ENCODE results near the gene UNC5B.

UNC5B gene

DNA sequence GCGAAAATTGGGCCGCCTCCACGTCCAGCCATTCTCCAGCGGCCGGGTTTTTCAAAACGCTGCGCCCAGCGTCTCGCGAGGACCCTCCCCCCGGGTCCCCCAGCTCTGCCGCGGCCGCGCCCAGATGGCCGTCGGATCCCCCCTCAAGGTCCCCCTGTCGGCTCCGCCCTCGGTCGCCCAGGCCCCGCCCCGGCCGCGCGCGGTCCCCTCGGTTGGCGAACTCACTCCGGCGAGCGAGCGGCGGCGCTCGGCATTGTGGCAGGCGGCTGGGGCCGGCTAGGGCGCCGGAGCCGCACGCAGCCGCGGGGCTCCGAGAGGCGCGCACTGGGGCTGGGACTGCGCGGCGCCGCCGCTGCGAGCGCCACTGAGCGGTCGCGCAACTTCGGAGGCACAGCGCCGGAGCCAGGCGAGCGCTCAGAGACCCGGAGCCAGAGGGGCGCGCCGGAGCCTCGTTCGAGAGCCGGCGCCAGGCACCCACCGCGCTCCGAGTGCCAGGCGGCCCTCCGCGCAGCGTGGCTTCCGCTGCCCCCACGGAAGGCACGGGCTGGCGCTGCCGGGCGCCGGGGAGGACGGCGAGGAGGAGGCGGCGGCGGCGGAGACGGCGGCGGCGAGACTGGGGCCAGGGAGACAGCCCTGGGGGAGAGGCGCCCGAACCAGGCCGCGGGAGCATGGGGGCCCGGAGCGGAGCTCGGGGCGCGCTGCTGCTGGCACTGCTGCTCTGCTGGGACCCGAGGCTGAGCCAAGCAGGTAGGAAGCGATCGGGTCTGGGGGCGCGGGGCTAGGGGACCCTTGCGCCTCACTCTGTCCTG, at the start of gene UNC5B:
UNC5B (plus strand) TSS at position 253 of the 809 bp plus-strand sequence; CDS start at position 669, 416 bp downstream.
- Mint-ChIP-seq H3K36me3 (no peaks in the 10 kb centered on the region), H3K27ac (no peak within 1 kb of the TSS), H3K4me1 (peaks cover 5 to 28% of the 10 kb centered on the region in 2 donors), H3K27me3 (peaks cover 65 to 88% of the 10 kb centered on the region in 2 donors), H3K9me3 (no peaks in the 10 kb centered on the region), H3K4me3 (peak within 1 kb of the TSS; percentile 44 to 72)
- ATAC-seq (replicated peaks) (peak; percentile 76 to 77), DNase-seq (peak; percentile 41)

DNA sequence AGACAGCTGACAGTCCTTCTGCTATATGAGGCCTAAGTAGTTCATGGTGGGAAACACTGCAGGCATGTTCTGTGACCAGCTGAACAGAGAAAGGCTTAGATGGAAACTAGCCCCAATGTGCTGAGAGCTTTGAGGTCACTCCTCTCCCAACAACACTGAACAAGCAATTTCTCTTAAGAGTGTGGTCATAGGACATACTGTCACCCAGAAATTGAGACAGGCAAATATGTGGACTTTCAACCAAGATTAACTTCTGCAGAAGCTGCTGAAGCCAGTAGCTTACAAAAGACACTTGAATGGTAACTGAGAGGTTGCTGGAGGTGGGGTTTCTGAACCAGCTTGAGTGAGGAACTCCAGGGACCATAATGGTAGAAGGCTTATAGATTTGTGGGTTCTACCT, 38.9 kb upstream of the UNC5B start:
- Mint-ChIP-seq H3K27me3 (peaks cover 0 to 4% of the 10 kb centered on the region in 2 donors), H3K9me3 (no peaks in the 10 kb centered on the region), H3K27ac (no peak overlapping the region), H3K4me3 (no peak overlapping the region), H3K4me1 (no peaks in the 10 kb centered on the region), H3K36me3 (no peaks in the 10 kb centered on the region)
- no peak for ATAC-seq (replicated peaks)
- no peak for DNase-seq

DNA sequence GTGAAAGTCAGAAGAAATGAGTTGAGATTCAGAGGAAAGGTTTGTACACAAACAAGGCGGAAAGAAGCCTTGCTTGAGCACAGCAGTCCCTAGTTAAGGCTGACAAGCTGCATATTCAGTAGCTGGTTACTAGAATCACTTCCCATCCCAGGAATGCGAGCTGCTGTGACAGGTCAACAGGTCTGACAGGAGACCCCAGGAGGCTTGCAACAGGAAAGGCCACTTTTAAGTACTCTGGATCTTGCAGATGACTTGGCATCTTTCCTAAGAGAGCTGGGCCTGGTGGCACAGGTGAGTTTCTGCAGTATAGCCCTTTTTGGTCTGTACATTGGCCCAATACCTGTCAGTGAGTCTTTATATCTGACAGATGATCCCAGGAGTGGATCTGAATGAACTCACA, 35.7 kb upstream of the UNC5B start:
- H3K36me3 Mint-ChIP-seq = no peaks in the 10 kb centered on the region
- H3K27ac Mint-ChIP-seq = no peak overlapping the region
- H3K9me3 Mint-ChIP-seq = no peaks in the 10 kb centered on the region
- peaks cover 5 to 8% of the 10 kb centered on the region in 2 donors for H3K27me3 Mint-ChIP-seq
- H3K4me1 Mint-ChIP-seq = no peaks in the 10 kb centered on the region
- DNase-seq = no peak
- ATAC-seq (replicated peaks) = no peak
- no peak overlapping the region for H3K4me3 Mint-ChIP-seq

DNA sequence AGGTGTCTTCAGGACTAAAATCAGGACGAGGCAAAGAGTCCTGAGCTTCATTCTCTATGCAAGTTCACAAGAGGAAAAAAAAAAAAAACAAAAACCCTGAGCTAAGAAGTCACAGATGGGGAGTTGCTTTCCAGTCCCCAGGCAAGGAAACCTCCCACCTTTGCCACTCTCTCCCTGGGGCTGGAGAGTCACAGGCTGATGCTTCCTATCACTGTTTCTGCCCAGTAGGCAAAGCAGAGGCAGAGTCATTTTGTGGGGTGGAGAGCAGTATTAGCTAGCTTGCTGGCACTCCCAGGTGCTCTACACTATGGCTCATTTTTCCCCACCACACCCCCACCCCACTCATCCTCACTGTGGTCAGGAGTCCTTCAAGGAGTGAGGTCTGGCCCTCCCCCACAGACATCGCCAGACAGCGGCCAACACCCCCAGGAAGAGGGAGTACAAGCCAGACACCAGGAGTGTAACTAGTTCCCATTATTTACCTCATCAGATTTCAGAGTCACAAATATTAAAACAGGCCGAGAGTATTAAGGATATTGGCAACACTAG, 34.6 kb upstream of the UNC5B start:
- H3K9me3 Mint-ChIP-seq = no peaks in the 10 kb centered on the region
- ATAC-seq (replicated peaks) (no peak), DNase-seq (no peak)
- peaks cover 4 to 5% of the 10 kb centered on the region in 2 donors for H3K27me3 Mint-ChIP-seq
- H3K27ac Mint-ChIP-seq = no peak overlapping the region
- no peaks in the 10 kb centered on the region for H3K4me1 Mint-ChIP-seq
- H3K4me3 Mint-ChIP-seq = no peak overlapping the region
- H3K36me3 Mint-ChIP-seq = no peaks in the 10 kb centered on the region

DNA sequence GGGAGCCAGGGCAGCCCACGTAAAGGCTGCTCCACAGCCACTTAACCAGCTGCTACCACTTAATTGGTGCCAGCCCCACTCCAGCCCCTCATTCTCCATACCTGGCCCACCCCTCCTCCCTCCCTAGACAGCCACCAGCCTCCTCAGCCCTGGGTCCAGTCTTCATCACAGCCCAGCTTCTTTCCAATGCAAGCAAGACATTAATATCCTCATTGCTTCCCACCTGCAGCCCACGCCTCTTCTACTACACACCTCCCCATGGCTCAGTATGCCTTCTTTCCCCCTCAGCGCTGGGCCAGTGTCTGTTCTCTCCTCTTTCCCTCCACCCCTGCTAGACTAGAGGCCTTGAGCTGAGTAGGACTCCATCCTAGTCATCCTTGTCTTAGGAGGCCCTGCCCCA, 33.5 kb upstream of the UNC5B start:
- H3K4me1 Mint-ChIP-seq = no peaks in the 10 kb centered on the region
- no peak for ATAC-seq (replicated peaks)
- no peaks in the 10 kb centered on the region for H3K36me3 Mint-ChIP-seq
- no peaks in the 10 kb centered on the region for H3K9me3 Mint-ChIP-seq
- no peak overlapping the region for H3K4me3 Mint-ChIP-seq
- DNase-seq = no peak
- H3K27me3 Mint-ChIP-seq = peaks cover 4 to 5% of the 10 kb centered on the region in 2 donors
- peak overlapping the region; percentile 2 for H3K27ac Mint-ChIP-seq

DNA sequence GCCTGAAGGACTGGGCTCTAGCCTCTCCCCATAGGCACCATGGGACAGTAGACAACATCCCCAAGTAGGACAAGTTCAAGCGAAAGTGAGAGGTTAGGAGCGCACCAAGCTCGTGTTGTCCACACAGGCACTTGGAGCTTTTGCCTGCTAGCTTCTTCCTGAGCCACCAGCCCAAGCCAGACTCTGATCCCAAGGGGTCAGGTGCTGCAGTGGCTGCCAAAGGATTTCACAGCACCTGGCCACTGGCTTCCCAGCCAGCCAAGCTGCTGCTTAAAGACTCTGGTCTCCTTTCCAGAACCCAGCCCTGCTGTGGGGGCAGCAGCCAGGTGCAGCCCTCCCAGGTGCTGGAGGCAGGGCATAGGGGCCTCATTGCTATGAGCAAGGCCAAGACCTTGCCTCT, 33.0 kb upstream of the UNC5B start:
- no peaks in the 10 kb centered on the region for H3K9me3 Mint-ChIP-seq
- H3K27me3 Mint-ChIP-seq = peaks cover 4 to 5% of the 10 kb centered on the region in 2 donors
- no peaks in the 10 kb centered on the region for H3K36me3 Mint-ChIP-seq
- H3K4me1 Mint-ChIP-seq = no peaks in the 10 kb centered on the region
- no peak for ATAC-seq (replicated peaks)
- DNase-seq = no peak
- no peak overlapping the region for H3K27ac Mint-ChIP-seq
- H3K4me3 Mint-ChIP-seq = no peak overlapping the region

DNA sequence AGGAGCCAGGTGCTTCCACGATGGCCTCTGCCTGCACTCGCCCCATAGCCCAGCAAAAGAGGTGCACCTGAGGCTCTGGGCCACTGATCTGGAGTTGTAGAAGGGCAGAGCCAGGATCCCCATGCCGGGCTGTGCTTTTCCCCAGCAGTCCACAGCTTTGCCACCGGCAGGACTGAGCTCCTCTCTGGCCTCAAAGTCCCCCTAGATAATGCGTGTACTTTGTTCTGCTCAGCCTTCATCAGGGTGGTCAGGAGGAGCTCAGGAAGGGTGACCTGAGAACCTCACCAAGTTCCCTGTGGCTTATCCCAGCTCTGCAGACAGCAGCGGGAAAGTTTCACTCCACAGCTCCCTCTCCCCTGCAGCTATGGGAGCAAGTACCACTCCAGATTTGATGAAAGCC, 27.9 kb upstream of the UNC5B start:
- H3K27me3 Mint-ChIP-seq = peaks cover 10 to 11% of the 10 kb centered on the region in 2 donors
- no peaks in the 10 kb centered on the region for H3K9me3 Mint-ChIP-seq
- H3K36me3 Mint-ChIP-seq = no peaks in the 10 kb centered on the region
- H3K4me3 Mint-ChIP-seq = no peak overlapping the region
- no peak for DNase-seq
- no peaks in the 10 kb centered on the region for H3K4me1 Mint-ChIP-seq
- H3K27ac Mint-ChIP-seq = no peak overlapping the region
- no peak for ATAC-seq (replicated peaks)

DNA sequence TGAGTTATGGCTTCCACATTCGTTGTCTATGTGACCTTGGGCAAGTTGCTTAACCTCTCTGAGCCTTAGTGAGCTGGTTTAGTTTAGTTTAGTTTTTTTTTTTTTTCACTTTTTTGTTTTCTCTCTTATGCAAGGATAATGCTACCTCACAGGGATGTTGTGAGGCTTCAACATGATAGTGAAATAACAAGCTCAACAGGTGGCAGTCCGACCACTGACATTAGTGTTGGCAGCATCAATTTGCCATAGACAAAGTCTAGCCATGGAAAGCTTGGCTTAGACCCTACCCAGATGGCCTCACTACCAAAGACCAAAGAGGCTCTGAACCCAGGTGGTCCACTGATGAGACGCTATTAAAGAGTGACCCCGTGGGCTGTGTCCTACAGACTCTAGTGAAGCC, 27.2 kb upstream of the UNC5B start:
- peaks cover 6 to 10% of the 10 kb centered on the region in 2 donors for H3K27me3 Mint-ChIP-seq
- no peak overlapping the region for H3K4me3 Mint-ChIP-seq
- no peaks in the 10 kb centered on the region for H3K4me1 Mint-ChIP-seq
- ATAC-seq (replicated peaks) (no peak), DNase-seq (no peak)
- no peaks in the 10 kb centered on the region for H3K9me3 Mint-ChIP-seq
- H3K27ac Mint-ChIP-seq = no peak overlapping the region
- no peaks in the 10 kb centered on the region for H3K36me3 Mint-ChIP-seq

DNA sequence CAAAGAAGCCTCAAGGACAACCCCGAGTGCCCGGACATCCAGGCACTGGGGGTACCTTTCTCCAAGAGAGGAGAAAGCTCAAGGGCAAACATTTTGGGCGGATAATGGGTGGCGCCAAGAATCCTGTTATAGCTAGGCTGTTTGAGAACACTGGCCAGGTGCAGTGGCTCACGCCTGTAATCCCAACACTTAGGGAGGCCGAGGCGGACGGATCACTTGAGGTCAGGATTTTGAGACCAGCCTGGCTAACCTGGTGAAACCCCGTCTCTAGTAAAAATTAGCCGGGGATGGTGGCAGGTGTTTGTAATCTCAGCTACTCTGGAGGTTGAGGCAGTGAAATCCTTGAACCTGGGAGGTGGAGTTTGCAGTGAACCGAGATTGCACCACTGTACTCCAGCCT, 25.2 kb upstream of the UNC5B start:
- DNase-seq = no peak
- Mint-ChIP-seq H3K9me3 (no peaks in the 10 kb centered on the region), H3K4me3 (no peak overlapping the region), H3K36me3 (no peaks in the 10 kb centered on the region), H3K27ac (no peak overlapping the region), H3K27me3 (peaks cover 18 to 21% of the 10 kb centered on the region in 2 donors), H3K4me1 (no peaks in the 10 kb centered on the region)
- ATAC-seq (replicated peaks) = no peak

DNA sequence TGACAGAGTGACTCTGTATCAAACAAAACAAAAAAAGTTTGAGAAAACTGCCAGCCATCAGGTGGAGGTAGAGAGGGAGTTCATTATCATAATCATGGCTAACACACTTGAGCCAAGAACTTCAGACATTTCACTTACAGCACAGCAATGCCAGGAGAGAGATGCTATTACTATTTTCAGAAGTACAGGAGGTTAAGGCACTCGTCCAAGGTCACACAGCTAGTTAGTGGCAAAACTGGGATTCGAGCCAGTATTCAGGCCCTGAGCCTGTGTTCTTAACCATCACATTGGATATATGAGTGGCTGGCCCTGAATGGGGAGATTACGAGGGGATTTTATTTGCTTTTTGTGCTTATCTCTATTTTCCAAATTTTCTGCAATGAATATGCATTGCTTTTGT, 24.8 kb upstream of the UNC5B start:
- no peaks in the 10 kb centered on the region for H3K36me3 Mint-ChIP-seq
- no peaks in the 10 kb centered on the region for H3K9me3 Mint-ChIP-seq
- H3K4me3 Mint-ChIP-seq = no peak overlapping the region
- peaks cover 18 to 21% of the 10 kb centered on the region in 2 donors for H3K27me3 Mint-ChIP-seq
- no peaks in the 10 kb centered on the region for H3K4me1 Mint-ChIP-seq
- DNase-seq = no peak
- ATAC-seq (replicated peaks) = no peak
- H3K27ac Mint-ChIP-seq = no peak overlapping the region

DNA sequence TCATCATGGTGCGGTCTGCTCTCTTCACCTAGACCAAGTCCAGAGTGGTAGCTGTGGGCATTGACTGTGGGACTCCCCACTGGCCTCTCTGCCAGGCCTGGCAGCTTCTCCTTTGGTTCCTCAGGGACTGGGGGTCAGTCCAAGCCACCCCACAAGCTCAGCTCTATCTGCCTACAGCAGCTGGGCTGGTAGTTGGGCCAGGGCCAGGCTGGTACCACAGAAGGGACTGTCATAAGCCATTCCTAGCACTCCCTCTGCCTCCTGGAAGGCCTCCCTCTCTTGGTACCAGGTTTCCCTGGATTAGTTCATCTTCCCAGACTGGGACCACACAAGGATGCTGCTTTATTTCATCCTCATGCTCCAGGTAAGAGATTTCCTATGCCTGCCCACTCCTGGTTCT, 24.2 kb upstream of the UNC5B start:
- Mint-ChIP-seq H3K36me3 (no peaks in the 10 kb centered on the region), H3K27ac (no peak overlapping the region)

DNA sequence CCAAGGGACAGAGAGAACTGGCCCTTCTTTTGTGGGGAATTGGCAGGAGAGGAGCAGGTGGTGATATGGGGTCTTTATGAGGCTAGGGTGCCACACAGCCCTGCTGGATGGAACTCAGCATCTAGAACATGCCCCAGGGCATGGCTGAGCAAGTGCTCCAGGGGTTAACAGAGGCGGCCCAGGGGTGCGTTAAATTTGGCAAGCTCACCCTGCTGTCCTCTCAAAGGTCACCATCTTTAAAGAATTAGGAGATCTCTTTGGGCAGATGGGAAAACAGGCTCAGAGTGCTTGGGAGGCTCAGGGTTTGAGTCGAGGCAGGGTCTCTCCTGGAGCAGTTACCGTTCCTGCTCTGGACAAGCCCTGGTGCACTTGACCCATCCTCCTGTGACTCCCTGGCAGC, 21.4 kb upstream of the UNC5B start:
- Mint-ChIP-seq H3K4me1 (no peaks in the 10 kb centered on the region), H3K9me3 (peaks cover 0 to 2% of the 10 kb centered on the region in 2 donors), H3K27me3 (peaks cover 21 to 24% of the 10 kb centered on the region in 2 donors), H3K27ac (no peak overlapping the region), H3K4me3 (no peak overlapping the region), H3K36me3 (no peaks in the 10 kb centered on the region)
- ATAC-seq (replicated peaks) (no peak), DNase-seq (no peak)

More for the DNA sequence above, 24.2 kb upstream of the UNC5B start:
- ATAC-seq (replicated peaks) (no peak), DNase-seq (no peak)
- Mint-ChIP-seq H3K4me3 (no peak overlapping the region), H3K4me1 (no peaks in the 10 kb centered on the region), H3K27me3 (peaks cover 21 to 23% of the 10 kb centered on the region in 2 donors), H3K9me3 (no peaks in the 10 kb centered on the region)

DNA sequence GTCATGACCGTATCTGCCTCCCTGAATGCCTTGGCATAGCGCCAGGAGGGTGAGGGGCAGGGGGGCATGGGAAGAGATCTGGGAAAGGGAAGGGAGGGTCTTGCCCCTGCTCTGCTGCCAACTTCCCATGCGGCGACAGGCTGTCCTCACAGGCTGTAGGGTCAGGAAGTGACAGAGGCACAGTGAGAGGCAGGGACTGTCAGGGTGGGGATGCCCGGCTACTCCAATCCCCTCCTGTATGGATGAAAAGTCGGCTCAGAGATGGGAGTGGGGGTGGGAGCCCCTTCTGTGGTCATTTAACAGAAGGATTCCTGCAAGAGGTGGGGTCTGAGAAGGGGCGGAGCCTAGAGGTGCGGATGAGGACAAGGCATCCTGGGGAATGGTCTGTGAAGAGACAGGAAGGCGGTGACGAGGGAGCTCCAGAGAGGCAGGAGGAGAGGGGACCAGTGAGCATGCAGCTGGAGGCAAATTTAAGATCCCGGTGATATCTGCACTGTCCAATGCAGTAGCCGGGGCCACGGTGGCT, 20.8 kb upstream of the UNC5B start:
- H3K9me3 Mint-ChIP-seq = peaks cover 0 to 5% of the 10 kb centered on the region in 2 donors
- H3K36me3 Mint-ChIP-seq = no peaks in the 10 kb centered on the region
- no peak overlapping the region for H3K27ac Mint-ChIP-seq
- H3K27me3 Mint-ChIP-seq = peaks cover 21 to 24% of the 10 kb centered on the region in 2 donors
- no peaks in the 10 kb centered on the region for H3K4me1 Mint-ChIP-seq
- H3K4me3 Mint-ChIP-seq = no peak overlapping the region
- no peak for ATAC-seq (replicated peaks)
- DNase-seq = no peak

DNA sequence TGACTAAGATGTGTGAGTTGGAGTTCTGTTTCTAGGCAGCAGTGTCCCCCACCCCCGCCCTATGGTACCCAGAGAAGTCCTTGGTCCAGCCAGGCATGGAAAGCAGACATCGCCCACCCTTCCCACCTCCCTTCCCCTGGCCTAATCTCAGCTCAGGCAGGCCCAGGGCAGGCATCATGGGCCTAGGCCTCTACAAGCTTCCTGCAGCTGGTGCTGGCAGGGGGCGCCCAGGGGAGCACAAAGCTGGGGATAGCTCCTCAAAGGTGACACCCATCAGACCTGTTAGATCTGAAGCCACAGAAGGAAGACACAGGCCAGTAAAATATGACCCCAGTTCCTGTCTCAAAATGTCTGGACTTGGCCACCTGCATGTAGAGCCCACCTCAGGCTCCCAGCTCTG, 18.9 kb upstream of the UNC5B start:
- H3K4me3 Mint-ChIP-seq = no peak overlapping the region
- DNase-seq (no peak), ATAC-seq (replicated peaks) (no peak)
- peaks cover 13 to 17% of the 10 kb centered on the region in 2 donors for H3K9me3 Mint-ChIP-seq
- no peak overlapping the region for H3K27ac Mint-ChIP-seq
- H3K36me3 Mint-ChIP-seq = no peaks in the 10 kb centered on the region
- peaks cover 16 to 19% of the 10 kb centered on the region in 2 donors for H3K27me3 Mint-ChIP-seq
- H3K4me1 Mint-ChIP-seq = no peaks in the 10 kb centered on the region

DNA sequence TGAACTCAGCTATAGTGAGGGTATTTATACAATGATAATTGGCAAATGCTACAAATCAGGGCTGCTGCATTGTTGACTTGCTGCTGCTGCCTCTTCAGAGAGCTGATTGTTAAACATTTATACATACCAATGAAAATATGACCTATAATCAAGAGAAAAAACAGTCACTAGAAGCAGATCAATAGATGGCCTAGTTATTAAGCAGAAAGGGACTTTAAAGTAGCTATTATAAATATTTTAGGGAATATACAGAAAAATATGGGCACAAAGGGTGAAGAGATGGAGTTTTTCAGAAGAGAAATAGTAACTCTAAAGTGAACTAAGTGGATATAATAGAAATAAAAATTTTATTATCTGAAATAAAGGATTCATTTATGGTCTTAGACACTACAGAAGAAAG, 14.4 kb upstream of the UNC5B start:
- no peak overlapping the region for H3K4me3 Mint-ChIP-seq
- peaks cover 4% of the 10 kb centered on the region in 2 donors for H3K27me3 Mint-ChIP-seq
- no peaks in the 10 kb centered on the region for H3K36me3 Mint-ChIP-seq
- ATAC-seq (replicated peaks) (no peak), DNase-seq (no peak)
- H3K4me1 Mint-ChIP-seq = no peaks in the 10 kb centered on the region
- peaks cover 17 to 23% of the 10 kb centered on the region in 2 donors for H3K9me3 Mint-ChIP-seq
- H3K27ac Mint-ChIP-seq = no peak overlapping the region
